Inflammatory macrophage treated with lipopolysaccharide for 1 hour (primary cell): ENCODE measurements around the gene SEC31A.
"Not testable (repeated sequence)": the region's sequence is repeated elsewhere in the genome, so short reads cannot be mapped to it uniquely, and the experiment has no call there.

Experiments
- DNase-seq, 2 donors: peaks; one replicate each; pipeline ENCODE4 v3.0.0-alpha.2; 2020 to 2022

SEC31A gene

GRCh38 chr4:82890901-82891706 is at the start of gene SEC31A:
SEC31A (minus strand) TSS chr4:82891153; CDS start chr4:82881936, 9,217 bp downstream.
- peak; percentile 96 to 97 for DNase-seq

- no peak for DNase-seq
Measured at GRCh38 chr4:82939414-82939813, 48.5 kb upstream of the SEC31A start.

GRCh38 chr4:82934441-82934840 is 43.5 kb upstream of the SEC31A start:
- DNase-seq = no peak

- no peak for DNase-seq
Measured at GRCh38 chr4:82930848-82931755, 40.1 kb upstream of the SEC31A start.

GRCh38 chr4:82921795-82922194 is 30.8 kb upstream of the SEC31A start:
- no peak for DNase-seq

- no peak for DNase-seq
Measured at GRCh38 chr4:82919386-82919785, 28.4 kb upstream of the SEC31A start.

GRCh38 chr4:82918091-82918490 is 27.1 kb upstream of the SEC31A start:
- DNase-seq = no peak

- DNase-seq = not testable (repeated sequence)
Measured at GRCh38 chr4:82913968-82914367, 23.0 kb upstream of the SEC31A start.

- DNase-seq = no peak
Measured at GRCh38 chr4:82913305-82913704, 22.4 kb upstream of the SEC31A start.

- DNase-seq = no peak
Measured at GRCh38 chr4:82909326-82909725, 18.4 kb upstream of the SEC31A start.

GRCh38 chr4:82906469-82906868 is 15.5 kb upstream of the SEC31A start:
- no peak for DNase-seq

- peak in 1 of 2 donors; percentile 11 for DNase-seq
Measured at GRCh38 chr4:82905205-82905604, 14.3 kb upstream of the SEC31A start.

GRCh38 chr4:82903737-82904136 is 12.8 kb upstream of the SEC31A start:
- peak in 1 of 2 donors; percentile 20 for DNase-seq

- no peak for DNase-seq
Measured at GRCh38 chr4:82901183-82901718, 10.3 kb upstream of the SEC31A start.

GRCh38 chr4:82900411-82901182 is 9.6 kb upstream of the SEC31A start, which contains the start of gene THAP9:
THAP9 (plus strand) TSS chr4:82900735; CDS start chr4:82900803, 68 bp downstream.
- peak; percentile 98 to 100 for DNase-seq

GRCh38 chr4:82900066-82900410 is 9.1 kb upstream of the SEC31A start:
- peak in 1 of 2 donors; percentile 24 for DNase-seq

- peak; percentile 17 to 35 for DNase-seq
Measured at GRCh38 chr4:82899374-82900065, 8.6 kb upstream of the SEC31A start.

GRCh38 chr4:82898322-82899243 is 7.6 kb upstream of the SEC31A start:
- peak; percentile 30 to 48 for DNase-seq

GRCh38 chr4:82896755-82897154 is 5.8 kb upstream of the SEC31A start:
- no peak for DNase-seq

GRCh38 chr4:82893942-82894341 is 3.0 kb upstream of the SEC31A start:
- no peak for DNase-seq

GRCh38 chr4:82892467-82892802 is 1.5 kb upstream of the SEC31A start:
- DNase-seq = no peak
